NCI-H446 (cell line): ENCODE measurements around the gene ELP2.

Experiments used
- DNase-seq, 2 experiments: peaks; one replicate each; lab custom pipeline; 2025; lab: John Stamatoyannopoulos, UW

The ELP2 gene

DNA sequence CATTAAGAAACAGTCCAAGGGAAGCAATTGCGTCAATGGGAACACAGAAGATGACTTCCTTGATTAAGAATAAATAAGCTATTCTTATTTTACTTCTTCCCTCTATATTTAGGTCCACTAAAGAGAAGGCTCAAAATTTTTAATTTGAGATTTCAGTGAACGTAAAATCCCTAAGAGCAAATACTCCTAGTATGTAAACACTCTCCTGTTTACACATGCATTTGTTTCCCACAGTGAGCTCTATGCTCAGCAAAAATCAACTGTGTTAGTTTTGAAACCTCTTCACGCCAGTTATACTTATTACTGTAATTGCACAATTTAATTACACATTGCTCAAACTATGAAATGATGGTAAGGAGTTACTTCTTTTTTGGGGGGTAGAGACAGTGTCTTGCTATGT lies 9.4 kb upstream of the ELP2 start:
- no peak for DNase-seq

DNA sequence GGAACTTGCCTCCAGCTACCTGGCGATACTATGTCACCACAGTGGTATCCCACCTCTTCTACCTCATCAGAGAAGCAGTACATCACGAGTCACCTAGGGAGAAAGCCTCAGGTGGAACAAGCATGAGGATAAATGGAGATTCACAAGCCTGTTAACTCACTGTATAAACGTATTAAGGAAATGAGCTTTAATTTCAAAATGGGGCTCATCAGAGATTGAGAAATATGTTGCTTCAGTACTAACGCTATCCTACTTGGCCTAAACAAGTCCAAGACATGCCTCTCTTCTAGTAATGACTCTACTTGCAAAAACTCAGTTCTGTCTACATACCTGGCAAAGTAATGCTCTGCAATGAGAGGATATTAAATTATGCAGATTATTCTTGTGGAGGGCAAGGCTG lies 4.9 kb upstream of the ELP2 start:
- no peak for DNase-seq

DNA sequence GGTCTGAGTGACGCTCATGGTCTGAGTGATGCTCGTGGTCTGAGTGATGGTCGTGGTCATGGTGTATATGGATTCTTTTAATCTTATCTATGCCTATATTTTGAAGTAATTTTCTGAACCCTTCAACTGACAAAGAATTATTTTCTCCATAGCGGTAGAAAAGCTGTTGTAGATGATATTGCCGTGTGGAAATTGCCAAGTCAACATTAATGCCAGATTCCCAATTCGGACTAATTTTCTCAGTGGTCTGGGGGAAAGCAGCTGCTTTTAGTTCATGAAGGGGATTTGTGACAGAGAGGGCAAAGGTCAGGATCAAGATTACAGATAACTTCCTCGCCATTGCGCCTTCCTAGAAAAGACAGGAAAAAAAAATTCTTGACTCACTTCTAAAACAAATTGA lies 3.0 kb upstream of the ELP2 start:
- no peak for DNase-seq

DNA sequence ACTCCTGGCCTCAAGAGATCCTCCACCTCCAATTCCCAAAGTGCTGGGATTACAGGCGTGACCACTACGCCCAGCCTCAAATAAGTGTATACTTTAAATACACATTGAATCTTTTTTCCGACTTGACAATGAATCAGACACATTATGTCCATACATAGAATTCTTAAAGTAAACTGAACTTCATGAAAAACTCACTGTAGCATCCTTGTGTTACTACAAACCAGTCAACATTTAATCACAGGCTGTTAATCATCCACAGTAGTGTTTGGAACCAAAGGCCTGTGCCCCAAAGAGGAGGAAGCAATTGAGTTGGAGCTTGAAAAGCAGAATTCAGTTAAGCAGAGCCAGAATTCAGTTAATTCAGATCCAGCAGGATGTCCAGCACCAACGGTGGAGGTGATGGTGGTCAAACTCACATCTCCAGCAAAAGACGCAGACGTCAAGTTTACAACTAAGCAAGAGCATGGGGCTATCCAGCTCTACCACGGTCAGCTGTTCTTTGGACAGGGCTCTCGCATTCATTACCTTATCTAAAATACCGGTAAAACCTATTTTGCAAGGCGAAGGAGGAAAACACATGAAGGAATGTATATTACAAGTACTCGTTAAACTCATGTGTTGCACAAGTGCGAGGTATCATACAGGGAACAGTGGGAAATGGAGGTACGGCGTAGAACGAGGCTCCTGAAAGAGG lies 1.7 kb upstream of the ELP2 start:
- no peak for DNase-seq

DNA sequence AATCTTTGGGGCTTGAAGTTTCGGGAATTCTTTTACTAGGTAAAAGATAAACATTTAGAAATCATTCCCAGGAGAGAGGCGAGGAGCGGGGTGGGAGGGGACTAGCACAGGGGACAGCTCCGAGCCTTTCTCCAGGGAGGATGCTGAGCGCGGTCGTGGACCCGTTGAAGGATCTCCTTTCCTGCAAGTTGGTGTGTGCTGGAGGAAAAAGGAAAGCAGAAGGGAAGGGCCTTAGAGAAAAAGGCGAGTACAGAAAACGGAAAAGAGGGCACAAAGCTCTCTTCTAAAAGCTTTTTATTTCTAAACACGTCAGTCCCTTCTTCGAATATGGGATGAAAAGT lies 1.2 kb upstream of the ELP2 start:
- no peak for DNase-seq

DNA sequence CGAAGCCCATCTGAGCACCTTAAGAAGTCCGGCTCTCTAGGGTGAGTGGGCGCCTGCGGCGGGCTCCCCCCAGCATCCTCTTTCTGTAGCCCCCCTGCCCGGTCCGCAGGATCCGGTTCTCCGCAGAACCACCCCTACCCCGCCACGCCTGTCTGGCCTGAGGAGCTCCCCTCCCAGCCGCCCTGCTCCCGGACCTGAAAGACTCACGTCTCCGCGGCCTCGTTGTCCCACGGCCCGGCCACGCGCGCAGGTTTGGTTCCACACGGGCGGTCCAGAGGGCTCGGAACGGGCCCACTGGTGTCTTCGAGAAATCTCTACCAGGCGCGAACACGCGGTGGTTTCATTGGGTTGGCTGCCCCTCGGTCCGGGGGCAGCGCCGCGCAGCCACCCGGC lies 796 bp upstream of the ELP2 start:
- no peak for DNase-seq

DNA sequence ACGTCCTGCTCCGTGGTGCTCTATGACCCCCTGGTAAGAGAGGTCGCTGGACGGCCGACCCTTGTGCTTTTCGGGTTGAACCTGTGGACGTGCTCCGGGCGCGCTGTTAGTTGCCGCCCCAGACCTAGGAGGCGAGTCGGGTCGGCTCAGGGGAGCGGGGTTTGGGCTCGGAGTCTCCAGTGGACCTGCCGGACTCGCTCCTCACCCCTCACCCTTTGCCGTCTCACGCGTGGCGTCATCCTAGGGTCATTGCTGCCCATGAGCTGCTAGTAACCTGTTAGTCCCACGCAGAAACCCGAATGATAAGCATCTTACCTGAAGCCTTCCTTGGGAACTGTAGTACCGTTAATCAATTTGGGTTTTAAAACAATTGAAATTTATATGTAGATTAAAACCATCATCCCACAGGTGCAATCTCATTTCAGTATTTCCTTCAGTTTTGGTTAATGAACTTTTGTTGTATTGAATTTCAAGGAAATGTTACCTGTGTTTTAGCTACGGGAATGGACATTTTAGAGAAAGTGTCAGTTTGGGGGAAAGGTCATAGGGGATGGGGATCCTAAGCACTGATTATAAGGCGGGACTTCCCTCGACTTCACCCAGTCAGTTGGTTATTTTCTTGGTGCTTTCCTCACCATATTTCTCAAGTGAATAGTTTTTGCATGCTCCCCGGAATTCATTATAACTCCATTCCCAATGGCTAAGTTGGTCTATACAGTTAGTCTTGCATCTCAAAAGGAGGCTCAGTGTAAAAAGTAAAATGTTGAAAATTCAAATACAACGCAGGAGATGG lies 536 bp downstream of the ELP2 start:
- no peak for DNase-seq

DNA sequence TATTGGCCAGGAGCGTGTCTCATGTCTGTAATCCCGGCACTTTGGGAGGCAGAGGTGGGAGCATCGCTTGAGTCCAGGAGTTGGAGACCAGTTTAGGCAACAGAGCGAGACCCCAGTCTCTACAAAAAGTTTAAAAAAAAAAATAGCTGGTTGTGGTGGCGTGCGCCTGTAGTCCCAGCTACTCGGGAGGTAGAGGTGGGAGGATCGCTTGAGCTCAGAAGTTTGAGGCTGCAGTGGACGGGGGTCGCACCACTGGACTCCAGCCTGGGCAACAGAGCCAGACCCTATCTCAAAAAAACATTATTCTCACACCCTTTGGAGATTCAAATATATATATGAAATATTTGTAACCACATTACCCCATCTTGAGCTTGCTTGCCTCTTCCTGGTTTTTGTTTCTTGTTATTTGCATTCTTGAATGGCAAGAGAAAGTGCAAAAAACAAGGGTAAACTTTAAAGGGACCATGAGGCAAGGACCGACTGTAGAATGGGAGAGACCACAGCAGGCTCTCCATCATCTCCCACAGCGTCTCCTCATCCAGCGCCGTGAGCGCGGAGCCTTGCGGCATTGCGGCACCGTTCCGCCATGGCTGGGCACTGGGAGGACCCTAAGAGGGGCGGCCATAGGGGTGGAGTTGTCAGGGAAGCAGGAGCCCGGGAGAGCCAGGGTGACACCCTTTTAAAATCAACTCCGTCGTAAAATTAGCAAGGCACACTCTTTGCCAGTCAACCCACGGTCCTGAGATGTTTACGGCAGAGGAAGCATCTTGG lies 1.4 kb downstream of the ELP2 start:
- no peak for DNase-seq

DNA sequence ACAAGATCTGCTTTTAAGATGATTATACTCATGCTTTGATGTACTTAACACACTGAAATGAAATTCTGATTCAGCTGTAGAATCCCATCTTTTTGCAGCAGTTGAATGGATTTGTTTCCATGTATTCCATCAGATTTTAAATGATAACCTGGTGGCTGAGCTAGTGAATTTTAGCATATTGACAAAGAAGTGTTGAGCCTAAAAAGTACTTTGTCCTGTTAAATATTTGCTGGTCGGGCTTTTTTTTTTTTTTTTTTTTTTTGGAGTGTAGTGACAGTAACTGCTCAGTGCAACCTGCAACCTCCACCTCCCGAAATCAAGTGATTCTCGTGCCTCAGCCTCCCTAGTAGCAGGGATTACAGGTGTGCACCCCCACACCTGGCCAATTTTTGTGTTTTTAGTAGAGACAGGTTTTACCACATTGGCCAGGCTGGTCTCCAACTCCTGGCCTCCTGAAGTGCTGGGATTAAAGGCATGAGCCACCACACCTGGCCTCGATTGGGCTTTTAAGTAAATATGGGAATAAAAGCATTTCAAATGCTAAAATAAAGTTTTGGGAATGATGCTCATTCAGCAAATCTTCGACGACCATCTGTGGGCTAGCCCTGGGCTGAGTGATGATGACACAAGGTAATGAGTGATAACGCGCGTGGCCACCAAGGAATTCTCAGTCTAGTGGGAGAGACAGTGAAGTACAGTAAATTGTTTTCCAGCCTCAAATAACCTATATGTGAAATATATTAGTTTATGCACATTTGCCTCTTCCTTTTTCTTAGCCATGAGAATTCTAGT lies 2.2 kb downstream of the ELP2 start:
- DNase-seq, result no peak

DNA sequence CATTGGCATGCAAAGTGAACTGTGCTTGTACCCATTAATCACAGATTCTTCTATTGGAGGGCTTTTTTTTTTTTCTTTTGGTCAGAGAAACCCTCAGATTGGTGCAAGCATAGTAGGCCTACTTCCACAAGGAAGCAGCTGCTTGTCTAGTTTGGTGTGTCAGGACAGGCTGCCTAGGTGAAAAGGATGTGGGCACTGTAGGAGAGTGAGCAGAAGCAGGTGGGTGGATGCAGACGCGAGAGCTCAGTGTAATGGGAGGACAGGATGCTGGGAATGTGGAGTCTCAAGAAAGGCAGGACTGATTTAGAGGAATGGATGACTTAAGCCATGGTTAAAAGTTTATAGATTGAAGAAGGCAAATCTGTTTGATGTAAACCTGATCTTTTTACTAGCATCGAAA lies 3.1 kb downstream of the ELP2 start:
- no peak for DNase-seq

DNA sequence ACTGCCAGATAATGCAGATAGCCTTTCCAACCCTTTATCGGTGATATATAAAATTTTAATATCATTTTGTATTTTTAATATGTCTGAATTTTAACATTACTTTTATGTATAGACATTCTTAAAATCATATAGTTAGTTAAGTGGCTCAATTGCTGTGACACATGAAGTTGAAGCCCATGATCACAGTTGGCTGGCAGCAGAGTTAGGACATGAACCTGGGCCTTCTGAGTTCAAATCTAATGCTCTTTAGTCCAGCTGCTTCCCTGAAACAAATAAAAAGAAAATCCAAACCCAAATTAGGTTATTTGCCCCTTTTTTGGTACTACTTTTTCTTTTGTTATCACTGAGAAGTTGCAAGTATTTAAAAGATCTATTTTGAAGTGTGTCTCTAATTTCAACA lies 5.6 kb downstream of the ELP2 start:
- DNase-seq, result no peak

DNA sequence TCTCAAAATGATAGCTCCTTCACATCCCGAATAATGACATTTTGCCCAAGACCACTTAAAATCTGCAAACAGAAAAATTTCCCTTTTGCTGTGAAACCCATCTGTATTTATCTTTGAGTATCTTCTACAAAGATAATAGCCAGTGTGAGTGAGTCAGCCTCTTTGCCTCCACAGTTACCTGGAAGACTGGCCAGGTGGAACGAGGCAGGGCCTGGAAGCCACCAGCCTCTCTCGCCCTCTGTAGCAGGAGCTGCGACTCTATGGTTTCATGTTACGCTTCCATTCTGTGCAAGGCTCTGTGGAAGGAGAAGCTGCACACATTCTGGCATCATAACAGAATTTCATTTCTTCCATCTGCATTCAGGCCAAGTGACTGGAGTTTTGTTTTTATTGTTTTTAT lies 9.5 kb downstream of the ELP2 start:
- DNase-seq, result no peak

DNA sequence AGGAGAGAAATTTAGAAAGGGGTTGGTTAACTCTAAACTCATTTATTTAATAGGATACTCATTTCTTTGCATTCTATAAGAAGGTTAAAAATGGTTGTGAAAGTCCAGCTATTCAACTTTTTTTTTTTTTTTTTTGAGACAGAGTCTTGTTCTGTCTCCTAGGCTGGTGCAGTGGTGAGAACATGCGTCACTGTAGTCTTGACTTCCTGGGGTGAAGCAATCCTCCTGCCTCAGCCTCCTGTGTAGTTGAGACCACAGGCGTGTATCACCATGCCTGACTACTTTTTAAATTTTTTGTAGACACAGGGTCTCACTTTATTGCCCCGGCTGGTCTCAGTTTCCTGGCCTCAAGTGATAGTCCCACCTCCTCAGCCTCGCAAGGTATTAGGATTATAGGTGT lies 11.9 kb downstream of the ELP2 start:
- DNase-seq, result no peak

DNA sequence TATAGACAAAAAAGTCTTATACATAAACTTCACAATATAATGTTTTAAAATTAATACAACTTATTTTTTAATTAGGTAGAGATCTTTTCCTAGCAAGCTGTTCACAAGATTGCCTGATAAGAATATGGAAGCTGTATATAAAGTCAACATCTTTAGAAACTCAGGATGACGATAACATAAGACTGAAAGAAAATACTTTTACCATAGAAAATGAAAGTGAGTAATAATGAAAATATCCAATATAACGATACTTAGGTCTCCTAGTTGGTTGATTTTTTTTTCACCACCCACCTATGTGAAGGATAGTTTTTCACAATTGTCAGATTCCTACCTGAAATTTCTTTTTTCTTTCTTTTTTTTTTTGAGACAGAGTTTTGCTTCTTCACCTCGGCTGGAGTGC lies 13.1 kb downstream of the ELP2 start:
- DNase-seq, result no peak

DNA sequence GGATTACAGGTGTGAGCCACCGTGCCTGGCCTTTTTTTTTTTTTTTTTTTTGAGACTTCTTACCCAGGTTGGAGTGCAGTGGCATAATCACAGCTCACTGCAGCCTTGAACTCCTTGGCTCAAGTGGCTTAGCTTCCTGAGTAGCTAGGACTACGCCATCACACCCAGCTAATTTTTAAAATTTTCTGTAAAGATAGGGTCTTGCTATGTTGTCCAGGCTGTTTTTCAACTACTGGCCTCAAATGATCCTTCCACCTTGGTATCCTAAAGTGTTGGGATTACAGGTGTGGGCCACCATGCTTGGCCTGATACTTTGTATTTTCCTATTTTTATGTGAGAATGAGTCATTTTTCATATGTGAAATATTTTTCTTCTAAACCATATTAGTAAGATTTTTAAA lies 13.7 kb downstream of the ELP2 start:
- no peak for DNase-seq

DNA sequence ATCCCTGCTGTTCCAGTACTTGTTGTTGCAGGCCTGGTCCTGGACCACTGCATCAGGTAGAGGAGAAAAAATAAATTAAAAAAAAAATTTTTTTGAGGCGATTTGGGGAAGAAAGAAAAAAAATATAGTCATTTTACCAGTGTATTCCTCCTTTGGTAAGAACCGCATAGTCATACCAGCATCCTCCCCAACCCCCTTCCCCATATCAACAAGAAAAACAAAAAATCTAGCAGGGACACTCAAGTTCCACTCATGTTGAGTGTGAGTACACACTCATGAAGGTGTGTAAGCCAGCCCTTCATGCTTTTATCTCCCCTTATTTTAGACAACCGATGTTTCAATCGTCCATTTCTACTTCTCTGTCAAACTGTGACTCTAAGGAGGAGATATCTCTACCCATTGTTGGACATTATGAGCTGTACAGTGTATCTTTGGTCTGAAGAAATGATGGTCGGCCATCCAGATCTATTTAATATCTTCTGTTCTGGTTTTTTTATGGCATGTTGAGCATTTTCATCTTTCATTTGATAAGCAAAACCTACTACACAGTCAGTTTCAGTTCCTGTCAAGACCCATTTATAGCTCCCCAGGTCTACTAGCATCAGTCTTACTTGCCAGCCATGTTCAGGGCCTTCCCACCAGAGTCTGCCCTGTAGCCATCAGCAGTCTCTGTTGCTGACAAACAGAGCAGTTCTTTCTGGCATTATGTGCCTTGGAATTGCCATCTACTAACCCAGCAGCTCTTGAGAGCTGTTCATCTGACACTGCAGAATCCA lies 20.0 kb downstream of the ELP2 start:
- no peak for DNase-seq

DNA sequence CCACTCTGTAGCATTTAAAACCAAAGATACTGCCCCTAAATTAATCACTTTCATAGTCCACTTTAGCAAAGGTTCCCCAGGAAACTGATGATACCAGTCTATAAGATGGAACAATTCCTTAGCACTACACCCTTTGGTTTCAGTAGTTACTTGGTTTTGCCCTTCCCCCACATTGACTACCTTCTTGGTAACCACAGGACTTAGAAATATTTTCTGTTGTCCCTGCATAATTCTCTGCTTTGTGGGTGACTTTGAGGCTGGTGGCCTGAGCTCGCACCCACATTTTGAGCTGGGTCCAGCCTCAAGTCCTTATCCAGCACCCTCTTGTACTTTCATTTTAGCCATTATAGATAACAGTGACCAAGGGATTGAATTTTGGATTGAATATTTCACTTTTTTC lies 23.1 kb downstream of the ELP2 start:
- no peak for DNase-seq

DNA sequence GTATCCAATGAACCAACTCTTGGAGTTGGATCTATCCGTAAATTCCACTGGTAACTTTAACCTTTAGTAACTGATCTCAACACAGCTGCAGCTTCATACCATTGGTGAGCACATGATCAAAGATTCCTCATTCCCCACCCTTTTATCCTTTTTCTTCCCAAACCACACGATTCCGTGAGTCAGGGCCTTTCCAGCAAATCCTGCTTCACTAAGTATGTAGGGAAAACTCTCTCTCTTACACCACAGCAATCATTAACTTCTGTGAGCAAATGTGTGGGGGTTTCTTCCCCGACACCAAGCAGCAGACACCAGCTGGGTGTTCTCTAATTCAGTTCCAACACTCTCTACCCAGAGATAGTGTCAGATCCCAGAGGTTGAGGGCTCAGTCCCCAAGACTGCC lies 23.5 kb downstream of the ELP2 start:
- DNase-seq, result no peak

DNA sequence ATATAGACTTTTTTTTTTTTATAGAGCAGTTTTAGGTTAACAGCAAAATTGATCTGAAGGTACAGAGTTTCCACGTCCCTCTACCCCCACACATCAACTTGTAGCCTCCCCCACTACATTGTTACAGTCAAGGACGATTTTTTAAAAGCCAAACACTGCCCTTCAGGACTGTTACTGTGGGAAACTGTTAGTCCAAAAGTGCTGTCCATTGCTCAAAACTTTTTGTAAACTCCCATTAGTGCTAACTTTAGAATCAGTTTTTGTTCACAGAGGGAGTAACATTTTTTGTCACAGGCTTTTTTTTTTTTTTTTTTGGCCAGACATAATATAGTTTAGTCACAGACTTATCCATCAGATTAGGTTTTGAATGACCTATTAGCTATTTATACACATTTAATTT lies 24.1 kb downstream of the ELP2 start:
- no peak for DNase-seq

DNA sequence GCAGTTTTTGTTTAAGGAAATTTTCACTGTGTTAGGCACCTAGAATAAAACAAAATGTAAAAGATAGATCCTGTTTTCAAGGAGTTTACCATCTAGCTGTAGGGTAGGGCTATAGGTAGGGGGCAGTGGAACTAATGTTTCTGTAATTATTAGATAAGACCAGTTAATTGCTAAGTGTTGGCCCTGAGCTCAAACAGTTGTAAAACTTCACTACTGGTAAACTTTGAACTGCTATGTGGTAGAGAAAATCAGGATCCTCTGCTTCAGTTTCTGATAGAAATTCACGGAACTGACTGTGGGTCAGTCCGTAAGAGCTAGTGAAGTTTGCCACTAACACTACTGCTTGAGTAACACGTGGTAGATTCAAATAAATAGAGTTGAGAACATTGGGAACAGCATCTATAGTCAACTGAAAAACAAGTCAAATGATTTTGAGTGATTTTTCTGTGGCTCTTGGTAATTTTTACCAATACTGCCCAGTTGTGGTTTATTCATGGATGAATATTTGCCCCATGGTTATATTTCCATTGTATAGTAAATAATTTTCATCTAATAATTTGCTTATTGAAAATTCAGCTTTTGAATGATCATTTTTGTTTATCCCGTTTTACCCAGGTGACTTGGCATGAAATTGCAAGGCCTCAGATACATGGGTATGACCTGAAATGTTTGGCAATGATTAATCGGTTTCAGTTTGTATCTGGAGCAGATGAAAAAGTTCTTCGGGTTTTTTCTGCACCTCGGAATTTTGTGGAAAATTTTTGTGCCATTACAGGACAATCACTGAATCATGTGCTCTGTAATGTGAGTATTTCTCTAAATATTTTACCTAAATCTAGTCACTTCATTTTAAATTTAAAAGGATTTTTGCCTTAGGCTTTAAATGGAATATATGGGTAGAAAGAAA lies 26.4 kb downstream of the ELP2 start:
- DNase-seq, result no peak

DNA sequence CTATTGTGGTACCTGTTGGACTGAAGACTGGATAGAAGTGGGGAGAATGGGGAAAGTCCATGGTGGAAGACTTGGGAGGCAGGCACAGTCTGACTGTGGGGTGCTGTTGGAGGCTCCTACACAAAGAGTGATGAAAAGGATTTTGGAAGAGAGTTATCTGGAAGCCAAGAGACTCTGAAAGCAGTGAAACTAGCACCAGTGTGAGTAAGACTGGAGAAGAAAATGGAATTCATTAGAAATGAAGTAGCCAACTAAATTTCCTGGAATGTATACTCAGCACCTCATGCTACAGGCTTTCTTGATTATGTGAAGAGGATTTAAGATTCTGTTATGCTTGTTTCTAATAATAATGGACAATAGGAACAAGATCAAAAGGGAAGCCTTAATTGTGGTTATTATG lies 27.7 kb downstream of the ELP2 start:
- DNase-seq, result no peak
